GM12873 (cell line): ENCODE results near the gene KCTD18.

Source experiments
- TF ChIP-seq, protein P1 (sequence below): IDR thresholded peaks from 2 replicates; pipeline ENCODE4 v1.5.1; 2012; ENCODE audit warnings: low read depth, mild to moderate bottlenecking, moderate library complexity, low read length, control low read depth; ENCODE audit not compliant: insufficient read depth; ENCODE audit errors: missing control alignments

Gene KCTD18

DNA sequence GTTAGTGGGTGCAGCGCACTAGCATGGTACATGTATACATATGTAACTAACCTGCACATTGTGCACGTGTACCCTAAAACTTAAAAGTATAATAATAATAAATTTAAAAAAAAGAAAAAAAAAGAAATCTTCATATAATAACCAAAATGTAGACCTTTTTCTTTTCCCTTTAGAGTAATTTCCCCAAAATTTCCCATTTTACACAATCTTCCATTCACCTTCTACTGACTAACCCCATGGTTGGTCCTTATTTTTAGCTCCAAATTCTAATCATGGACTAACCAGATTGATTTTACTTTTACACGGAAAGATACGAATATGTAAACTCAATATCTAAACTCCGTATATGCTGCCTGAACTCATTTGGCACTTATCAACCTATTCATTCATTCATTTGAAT is 7.7 kb downstream of the KCTD18 start:
- TF ChIP-seq, protein P1, sequence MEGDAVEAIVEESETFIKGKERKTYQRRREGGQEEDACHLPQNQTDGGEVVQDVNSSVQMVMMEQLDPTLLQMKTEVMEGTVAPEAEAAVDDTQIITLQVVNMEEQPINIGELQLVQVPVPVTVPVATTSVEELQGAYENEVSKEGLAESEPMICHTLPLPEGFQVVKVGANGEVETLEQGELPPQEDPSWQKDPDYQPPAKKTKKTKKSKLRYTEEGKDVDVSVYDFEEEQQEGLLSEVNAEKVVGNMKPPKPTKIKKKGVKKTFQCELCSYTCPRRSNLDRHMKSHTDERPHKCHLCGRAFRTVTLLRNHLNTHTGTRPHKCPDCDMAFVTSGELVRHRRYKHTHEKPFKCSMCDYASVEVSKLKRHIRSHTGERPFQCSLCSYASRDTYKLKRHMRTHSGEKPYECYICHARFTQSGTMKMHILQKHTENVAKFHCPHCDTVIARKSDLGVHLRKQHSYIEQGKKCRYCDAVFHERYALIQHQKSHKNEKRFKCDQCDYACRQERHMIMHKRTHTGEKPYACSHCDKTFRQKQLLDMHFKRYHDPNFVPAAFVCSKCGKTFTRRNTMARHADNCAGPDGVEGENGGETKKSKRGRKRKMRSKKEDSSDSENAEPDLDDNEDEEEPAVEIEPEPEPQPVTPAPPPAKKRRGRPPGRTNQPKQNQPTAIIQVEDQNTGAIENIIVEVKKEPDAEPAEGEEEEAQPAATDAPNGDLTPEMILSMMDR = no peak

GRCh38 chr2:200498402-200499162 is 11.3 kb downstream of the KCTD18 start:
- TF ChIP-seq, protein P1 = no peak

- TF ChIP-seq, protein P1 = no peak
Measured at GRCh38 chr2:200496696-200497095, 13.2 kb downstream of the KCTD18 start.

GRCh38 chr2:200494048-200494447 is 15.8 kb downstream of the KCTD18 start:
- TF ChIP-seq, protein P1 = no peak

GRCh38 chr2:200492656-200493055 is 17.2 kb downstream of the KCTD18 start:
- TF ChIP-seq, protein P1 = no peak

- TF ChIP-seq, protein P1 = no peak
Measured at GRCh38 chr2:200490001-200490400, 19.9 kb downstream of the KCTD18 start.

GRCh38 chr2:200488169-200488568 is 21.7 kb downstream of the KCTD18 start:
- TF ChIP-seq, protein P1 = no peak
